Astrocyte (in vitro differentiated cells and primary cell): ENCODE measurements around the gene MYOG. TPM values are rescaled to one million over a fixed set of nuclear protein-coding genes. Genes with fewer than 3 reads are reported as not detected.

Experiments used
- DNase-seq: peaks from one replicate; pipeline ENCODE4 v3.0.0-alpha.2; 2010; ENCODE audit warnings: low read depth
- FAIRE-seq: peaks from 2 replicates; lab custom pipeline; 2011; peaks lifted over from hg19 to GRCh38; lab: Jason Lieb, UNC
- H2AFZ ChIP-seq: 2 replicates; pipeline ENCODE4 v1.6.0; 2012; ENCODE audit warnings: low read depth, low read length, inconsistent platforms
- H3K27ac ChIP-seq: 2 replicates; pipeline ENCODE4 v1.5.1; 2011; ENCODE audit warnings: low read depth, low read length, inconsistent platforms
- H3K27me3 ChIP-seq: 2 replicates; pipeline ENCODE4 v1.6.0; 2011; ENCODE audit warnings: low read length, inconsistent platforms; ENCODE audit not compliant: insufficient read depth
- H3K36me3 ChIP-seq: 2 replicates; pipeline ENCODE4 v1.5.1; 2011; ENCODE audit warnings: low read length, inconsistent platforms; ENCODE audit not compliant: insufficient read depth
- H3K4me1 ChIP-seq: 2 replicates; pipeline ENCODE4 v1.5.1; 2011; ENCODE audit warnings: low read length, inconsistent platforms; ENCODE audit not compliant: insufficient read depth
- H3K4me2 ChIP-seq: 2 replicates; pipeline ENCODE4 v1.6.0; 2012; ENCODE audit warnings: low read length, inconsistent platforms
- H3K4me3 ChIP-seq: 2 replicates; pipeline ENCODE4 v1.5.1; 2011; ENCODE audit warnings: low read depth, mild to moderate bottlenecking, low read length, inconsistent platforms; ENCODE audit not compliant: insufficient read depth
- H3K79me2 ChIP-seq: 2 replicates; pipeline ENCODE4 v1.6.0; 2012; ENCODE audit warnings: mild to moderate bottlenecking, low read length, inconsistent platforms; ENCODE audit not compliant: insufficient read depth
- H3K9ac ChIP-seq: 2 replicates; pipeline ENCODE4 v1.6.0; 2012; ENCODE audit warnings: mild to moderate bottlenecking, low read length, inconsistent platforms
- H3K9me3 ChIP-seq: 2 replicates; pipeline ENCODE4 v1.5.1; 2012; ENCODE audit warnings: low read depth, mild to moderate bottlenecking, low read length, inconsistent platforms; ENCODE audit not compliant: insufficient read depth
- H4K20me1 ChIP-seq: 2 replicates; pipeline ENCODE4 v1.6.0; 2012; ENCODE audit warnings: low read length, inconsistent platforms; ENCODE audit not compliant: insufficient read depth
- H3K27ac Mint-ChIP-seq: one replicate; pipeline ENCODE4 v1.8.0; 2021; ENCODE audit warnings: mild to moderate bottlenecking, mixed read lengths; ENCODE audit not compliant: unreplicated experiment
- H3K27me3 Mint-ChIP-seq: one replicate; pipeline ENCODE4 v1.8.0; 2021; ENCODE audit warnings: low read depth, mixed read lengths; ENCODE audit not compliant: unreplicated experiment
- H3K36me3 Mint-ChIP-seq: one replicate; pipeline ENCODE4 v1.8.0; 2021; ENCODE audit warnings: low read depth, mixed read lengths; ENCODE audit not compliant: unreplicated experiment
- H3K4me1 Mint-ChIP-seq: one replicate; pipeline ENCODE4 v1.8.0; 2021; ENCODE audit warnings: low read depth, mixed read lengths; ENCODE audit not compliant: unreplicated experiment
- H3K4me3 Mint-ChIP-seq: one replicate; pipeline ENCODE4 v1.8.0; 2021; ENCODE audit warnings: mild to moderate bottlenecking, moderate library complexity, mixed read lengths; ENCODE audit not compliant: unreplicated experiment
- H3K9me3 Mint-ChIP-seq: one replicate; pipeline ENCODE4 v1.8.0; 2021; ENCODE audit warnings: mild to moderate bottlenecking, mixed read lengths; ENCODE audit not compliant: unreplicated experiment
- CTCF ChIP-seq: IDR thresholded peaks from 2 replicates; pipeline ENCODE4 v1.5.1; 2011; ENCODE audit warnings: low read depth, mild to moderate bottlenecking, inconsistent platforms, low read length, moderate library complexity; ENCODE audit not compliant: insufficient read depth
- EZH2 ChIP-seq: IDR thresholded peaks from 2 replicates; pipeline ENCODE4 v1.6.1; 2012; ENCODE audit warnings: mild to moderate bottlenecking, low read length, inconsistent platforms; ENCODE audit not compliant: insufficient read depth
- total RNA-seq: library from RNA; stranded (reverse); gene quantifications from 2 replicates; pipeline ENCODE4 v1.2.1, GENCODE V29; 2021

The MYOG gene
- total RNA-seq, 1 donor from 2014 or later, result not detected

- no peak overlapping the region for H2AFZ ChIP-seq
- no peak overlapping the region for H3K27ac ChIP-seq
- H4K20me1 ChIP-seq, result peaks cover 10% of the 10 kb centered on the region
- H3K4me3 ChIP-seq, result no peak overlapping the region
- no peak overlapping the region for H3K9ac ChIP-seq
- H3K27me3 ChIP-seq, result no peaks in the 10 kb centered on the region
- Mint-ChIP-seq H3K27ac (no peak overlapping the region), H3K36me3 (peaks cover 3% of the 10 kb centered on the region), H3K4me1 (peaks cover 17% of the 10 kb centered on the region), H3K27me3 (peaks cover 21% of the 10 kb centered on the region), H3K9me3 (no peaks in the 10 kb centered on the region), H3K4me3 (no peak overlapping the region)
- no peak overlapping the region for H3K4me2 ChIP-seq
- H3K4me1 ChIP-seq, result peaks cover 11% of the 10 kb centered on the region
- no peaks in the 10 kb centered on the region for H3K9me3 ChIP-seq
- no peak for DNase-seq
- no peaks in the 10 kb centered on the region for H3K79me2 ChIP-seq
- TF ChIP-seq CTCF (no peak), EZH2 (no peak)
- FAIRE-seq, result no peak
- no peaks in the 10 kb centered on the region for H3K36me3 ChIP-seq
These were observed 45.9 kb upstream of the MYOG start for GRCh38 chr1:203131548-203132200.

- no peak overlapping the region for H3K27ac Mint-ChIP-seq
- Histone ChIP-seq H3K27me3 (no peaks in the 10 kb centered on the region), H3K4me3 (no peak overlapping the region), H2AFZ (no peak overlapping the region), H3K9me3 (no peaks in the 10 kb centered on the region), H3K79me2 (no peaks in the 10 kb centered on the region), H3K9ac (no peak overlapping the region), H3K27ac (no peak overlapping the region), H3K4me1 (peaks cover 11% of the 10 kb centered on the region), H3K36me3 (no peaks in the 10 kb centered on the region), H4K20me1 (peaks cover 10% of the 10 kb centered on the region), H3K4me2 (no peak overlapping the region)
- DNase-seq, result no peak
- H3K4me1 Mint-ChIP-seq, result peaks cover 20% of the 10 kb centered on the region
- peaks cover 26% of the 10 kb centered on the region for H3K27me3 Mint-ChIP-seq
- H3K9me3 Mint-ChIP-seq, result no peaks in the 10 kb centered on the region
- H3K36me3 Mint-ChIP-seq, result peaks cover 3% of the 10 kb centered on the region
- no peak for TF ChIP-seq CTCF
- no peak for TF ChIP-seq EZH2
- FAIRE-seq, result no peak
- no peak overlapping the region for H3K4me3 Mint-ChIP-seq
These were observed 44.7 kb upstream of the MYOG start for GRCh38 chr1:203130358-203130985.
